ENCODE results near the gene TTBK1. TPM values are rescaled to one million over a fixed set of nuclear protein-coding genes. Genes with fewer than 3 reads are reported as not detected.
A peak's percentile ranks its signal among the peaks of the same experiment; 100 is the strongest.

TTBK1 gene
- total and polyA plus RNA-seq, 10 donors, result 0.05 to 0.32 (median 0.09) TPM; not detected in 1

GRCh38 chr6:43219814-43220213, 23.5 kb upstream of the TTBK1 start:
- Histone ChIP-seq H3K4me1 (peaks cover 8 to 45% (median 20%) of the 10 kb centered on the region in 6 donors), H3K4me3 (no peak overlapping the region), H3K27me3 (replicated peaks in 1 of 7) (no peaks in the 10 kb centered on the region), H3K9me3 (no peaks in the 10 kb centered on the region), H3K36me3 (peaks cover 0 to 95% (median 46%) of the 10 kb centered on the region in 6 donors), H3K27ac (no peak overlapping the region)
- 86 to 98% (median 91%) methylated on average over 7 of the region's 7 CpGs for WGBS, 5 donors
- no peak for TF ChIP-seq POLR2AphosphoS5 (IDR thresholded peaks at IDR 0.05)
- TF ChIP-seq, protein P1, sequence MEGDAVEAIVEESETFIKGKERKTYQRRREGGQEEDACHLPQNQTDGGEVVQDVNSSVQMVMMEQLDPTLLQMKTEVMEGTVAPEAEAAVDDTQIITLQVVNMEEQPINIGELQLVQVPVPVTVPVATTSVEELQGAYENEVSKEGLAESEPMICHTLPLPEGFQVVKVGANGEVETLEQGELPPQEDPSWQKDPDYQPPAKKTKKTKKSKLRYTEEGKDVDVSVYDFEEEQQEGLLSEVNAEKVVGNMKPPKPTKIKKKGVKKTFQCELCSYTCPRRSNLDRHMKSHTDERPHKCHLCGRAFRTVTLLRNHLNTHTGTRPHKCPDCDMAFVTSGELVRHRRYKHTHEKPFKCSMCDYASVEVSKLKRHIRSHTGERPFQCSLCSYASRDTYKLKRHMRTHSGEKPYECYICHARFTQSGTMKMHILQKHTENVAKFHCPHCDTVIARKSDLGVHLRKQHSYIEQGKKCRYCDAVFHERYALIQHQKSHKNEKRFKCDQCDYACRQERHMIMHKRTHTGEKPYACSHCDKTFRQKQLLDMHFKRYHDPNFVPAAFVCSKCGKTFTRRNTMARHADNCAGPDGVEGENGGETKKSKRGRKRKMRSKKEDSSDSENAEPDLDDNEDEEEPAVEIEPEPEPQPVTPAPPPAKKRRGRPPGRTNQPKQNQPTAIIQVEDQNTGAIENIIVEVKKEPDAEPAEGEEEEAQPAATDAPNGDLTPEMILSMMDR (IDR thresholded peaks at IDR 0.05 in 8 of 11, conservative IDR thresholded peaks at IDR 0.05 in 3 of 11), result no peak
- TF ChIP-seq POLR2A (IDR thresholded peaks at IDR 0.05), result no peak
- DNase-seq, result no peak
- intact Hi-C loops (cut with DNase I; ENCODE audit: low total_unique reads), result no loop called here

DNA sequence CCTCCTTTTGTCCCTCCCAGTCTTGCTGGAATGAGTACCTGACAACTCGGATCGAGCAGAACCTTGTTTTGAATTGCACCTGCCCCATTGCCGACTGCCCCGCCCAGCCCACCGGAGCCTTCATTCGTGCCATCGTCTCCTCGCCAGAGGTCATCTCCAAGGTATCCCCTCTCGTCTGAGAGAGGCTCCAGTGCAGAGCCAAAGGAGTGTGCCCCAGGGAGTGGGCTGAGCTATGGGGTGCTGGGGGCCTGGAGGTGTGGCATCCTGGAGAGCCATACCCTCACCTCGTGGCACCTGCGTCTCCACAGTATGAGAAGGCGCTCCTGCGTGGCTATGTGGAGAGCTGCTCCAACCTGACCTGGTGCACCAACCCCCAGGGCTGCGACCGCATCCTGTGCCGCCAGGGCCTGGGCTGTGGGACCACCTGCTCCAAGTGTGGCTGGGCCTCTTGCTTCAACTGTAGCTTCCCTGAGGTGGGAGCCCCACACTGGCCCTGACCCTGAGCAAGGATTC, 22.8 kb upstream of the TTBK1 start:
- H3K9me3 ChIP-seq, result no peaks in the 10 kb centered on the region
- peaks cover 12 to 51% (median 27%) of the 10 kb centered on the region in 6 donors for H3K4me1 ChIP-seq
- no peaks in the 10 kb centered on the region for H3K27me3 ChIP-seq (replicated peaks in 1 of 7)
- WGBS, 5 donors, result 83 to 97% (median 95%) methylated on average over 12 to 16 of the region's 16 CpGs
- no peak for DNase-seq
- peaks cover 0 to 91% (median 39%) of the 10 kb centered on the region in 6 donors for H3K36me3 ChIP-seq
- intact Hi-C loops (cut with DNase I; ENCODE audit: low total_unique reads), result no loop called here
- TF ChIP-seq, protein P1 (IDR thresholded peaks at IDR 0.05 in 8 of 11, conservative IDR thresholded peaks at IDR 0.05 in 3 of 11), result no peak
- TF ChIP-seq POLR2A (IDR thresholded peaks at IDR 0.05) (no peak), POLR2AphosphoS5 (IDR thresholded peaks at IDR 0.05) (peak in 1 of 3 donors; percentile 55)
- no peak overlapping the region for H3K27ac ChIP-seq
- no peak overlapping the region for H3K4me3 ChIP-seq

DNA sequence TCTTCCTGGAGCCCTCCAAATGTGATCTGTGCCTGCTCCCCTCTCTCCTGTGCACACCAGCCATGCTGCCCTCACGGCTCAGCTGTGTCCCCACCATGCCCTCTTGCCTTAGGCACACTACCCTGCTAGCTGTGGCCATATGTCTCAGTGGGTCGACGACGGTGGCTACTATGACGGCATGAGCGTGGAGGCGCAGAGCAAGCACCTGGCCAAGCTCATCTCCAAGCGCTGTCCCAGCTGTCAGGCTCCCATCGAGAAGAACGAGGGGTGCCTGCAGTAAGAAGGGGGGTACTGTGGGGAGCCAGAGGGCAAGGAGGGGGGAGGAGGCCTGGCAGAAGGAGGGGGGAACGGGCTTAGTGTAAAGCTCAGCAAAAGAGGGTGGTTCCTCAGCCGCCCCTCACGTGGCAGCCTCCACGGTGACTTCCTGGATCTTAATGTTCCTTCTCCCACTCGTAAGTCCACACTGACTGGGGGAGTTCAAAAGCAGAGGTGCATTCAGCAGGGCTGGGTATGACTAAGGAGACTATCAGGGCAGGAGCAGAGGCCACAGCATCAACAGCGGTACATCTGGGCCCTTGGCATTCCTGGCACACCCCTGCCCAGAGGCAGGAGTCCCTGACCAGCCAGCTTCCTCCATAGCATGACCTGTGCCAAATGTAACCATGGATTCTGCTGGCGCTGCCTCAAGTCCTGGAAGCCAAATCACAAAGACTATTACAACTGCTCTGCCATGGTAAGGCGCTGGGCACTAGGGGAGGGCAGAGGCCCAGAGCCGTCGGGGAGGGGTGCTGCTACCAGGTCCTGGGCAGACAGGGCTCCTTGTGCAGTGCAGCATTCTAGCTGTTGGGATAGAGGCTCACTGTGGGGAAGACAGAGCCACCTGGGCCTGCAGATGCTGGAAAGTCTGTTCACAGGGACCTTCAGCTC, 22.0 kb upstream of the TTBK1 start:
- H3K4me1 ChIP-seq, result peaks cover 12 to 60% (median 28%) of the 10 kb centered on the region in 6 donors
- H3K27ac ChIP-seq, result peak overlapping the region in 1 of 8 donors; percentile 26
- H3K4me3 ChIP-seq, result no peak overlapping the region
- peaks cover 0 to 91% (median 31%) of the 10 kb centered on the region in 6 donors for H3K36me3 ChIP-seq
- H3K27me3 ChIP-seq (replicated peaks in 1 of 7), result no peaks in the 10 kb centered on the region
- TF ChIP-seq, protein P1 (IDR thresholded peaks at IDR 0.05 in 8 of 11, conservative IDR thresholded peaks at IDR 0.05 in 3 of 11), result no peak
- peak in 1 of 3 donors; percentile 19 for TF ChIP-seq POLR2AphosphoS5 (IDR thresholded peaks at IDR 0.05)
- H3K9me3 ChIP-seq, result no peaks in the 10 kb centered on the region
- WGBS, 5 donors, result 82 to 88% (median 85%) methylated on average over 17 to 20 of the region's 20 CpGs
- intact Hi-C loops (cut with DNase I; ENCODE audit: low total_unique reads), result no loop called here
- DNase-seq, result no peak
